Peyer's patch (tissue), 4 donors: ENCODE results near the gene CHCT1.

Source experiments
- POLR2A ChIP-seq, 2 donors: fragments of 450-650 bp; IDR thresholded peaks; one replicate each; pipeline ENCODE4 v1.5.1; 2017; ENCODE audit warnings: antibody characterized with exemption in 2 of 2, mild to moderate bottlenecking in 2 of 2, moderate library complexity in 2 of 2
- TF ChIP-seq, protein P1 (sequence below), 6 experiments: fragments of 450-650 bp in 4 of 6; fragments of 200-600 bp in 2 of 6; sonication (generic) in 1 of 6; IDR thresholded peaks; one replicate each; pipeline ENCODE4 v1.5.1; 2017 to 2019; ENCODE audit warnings: antibody characterized with exemption in 6 of 6, mild to moderate bottlenecking in 3 of 6, moderate library complexity in 1 of 6

DNA sequence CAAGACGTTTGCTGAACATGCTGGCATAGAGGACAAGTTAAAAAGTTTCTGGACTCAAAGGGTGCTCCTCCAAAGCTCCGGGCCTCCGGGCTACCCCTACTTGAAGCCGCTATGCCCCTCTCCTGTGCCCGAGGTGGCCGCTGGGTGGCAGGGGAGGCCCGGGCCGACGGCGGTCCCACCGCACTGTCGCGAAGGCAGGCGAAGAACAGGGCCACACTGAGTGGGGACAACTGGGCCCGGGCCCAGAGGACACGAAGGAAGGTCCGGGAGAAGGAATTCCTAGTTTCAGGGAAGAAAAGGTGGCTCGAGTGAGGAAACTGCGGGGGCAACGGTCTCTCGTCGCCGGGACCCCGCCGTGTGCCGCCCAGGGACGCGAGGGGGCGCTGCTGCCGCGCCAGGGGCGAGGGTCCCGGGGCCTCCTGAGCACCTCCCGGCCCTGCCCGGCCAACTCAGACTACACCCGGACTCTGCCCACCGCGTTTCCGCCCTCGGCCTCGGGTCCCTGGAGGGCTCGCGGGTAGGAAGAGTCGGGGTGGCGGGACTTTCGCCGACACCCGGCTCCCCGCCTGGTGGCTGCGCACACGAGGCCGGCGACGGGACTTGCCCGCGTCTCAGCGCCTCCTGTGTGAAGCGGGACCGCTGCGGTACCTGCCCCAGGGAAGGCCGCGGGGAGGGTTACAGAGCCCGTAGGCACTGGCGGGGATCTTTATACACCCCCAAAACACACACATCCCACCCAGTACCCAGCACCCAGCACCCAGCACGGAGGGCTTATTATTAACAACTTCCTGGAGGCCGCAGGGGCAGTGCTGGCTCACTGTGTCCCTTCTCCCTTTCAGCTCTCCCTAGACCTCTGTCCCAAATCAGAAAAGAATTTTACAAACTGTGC, 772 bp upstream of the CHCT1 start:
- TF ChIP-seq, protein P1, sequence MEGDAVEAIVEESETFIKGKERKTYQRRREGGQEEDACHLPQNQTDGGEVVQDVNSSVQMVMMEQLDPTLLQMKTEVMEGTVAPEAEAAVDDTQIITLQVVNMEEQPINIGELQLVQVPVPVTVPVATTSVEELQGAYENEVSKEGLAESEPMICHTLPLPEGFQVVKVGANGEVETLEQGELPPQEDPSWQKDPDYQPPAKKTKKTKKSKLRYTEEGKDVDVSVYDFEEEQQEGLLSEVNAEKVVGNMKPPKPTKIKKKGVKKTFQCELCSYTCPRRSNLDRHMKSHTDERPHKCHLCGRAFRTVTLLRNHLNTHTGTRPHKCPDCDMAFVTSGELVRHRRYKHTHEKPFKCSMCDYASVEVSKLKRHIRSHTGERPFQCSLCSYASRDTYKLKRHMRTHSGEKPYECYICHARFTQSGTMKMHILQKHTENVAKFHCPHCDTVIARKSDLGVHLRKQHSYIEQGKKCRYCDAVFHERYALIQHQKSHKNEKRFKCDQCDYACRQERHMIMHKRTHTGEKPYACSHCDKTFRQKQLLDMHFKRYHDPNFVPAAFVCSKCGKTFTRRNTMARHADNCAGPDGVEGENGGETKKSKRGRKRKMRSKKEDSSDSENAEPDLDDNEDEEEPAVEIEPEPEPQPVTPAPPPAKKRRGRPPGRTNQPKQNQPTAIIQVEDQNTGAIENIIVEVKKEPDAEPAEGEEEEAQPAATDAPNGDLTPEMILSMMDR (IDR thresholded peaks at IDR 0.05) = peak; percentile 25 to 98 (median 84)
- TF ChIP-seq POLR2A (IDR thresholded peaks at IDR 0.05) = no peak
